ENCODE data around the gene PRSS21.

Gene PRSS21

DNA sequence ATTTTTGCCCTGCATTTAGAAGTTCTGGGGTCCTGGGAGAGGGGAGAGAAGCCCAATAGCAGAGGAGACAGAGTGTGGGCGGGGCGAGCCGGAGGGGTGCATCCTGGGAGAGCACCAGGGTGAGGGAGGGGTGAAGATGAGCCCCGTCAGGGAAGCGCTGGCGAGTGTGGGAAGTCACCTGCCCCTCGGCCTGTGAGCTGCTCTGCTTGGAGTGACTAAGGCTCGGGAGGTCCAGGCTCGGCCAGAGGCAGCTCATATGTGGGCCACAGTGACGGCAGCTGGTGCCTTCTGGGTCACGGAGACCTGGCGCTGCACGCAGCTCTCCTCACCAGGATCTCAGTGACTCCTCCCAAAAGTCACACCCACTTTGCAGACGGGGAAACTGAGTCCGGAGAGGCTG lies 14.2 kb downstream of the PRSS21 start:
- DNase-seq = no peak
- TF ChIP-seq, protein P1, sequence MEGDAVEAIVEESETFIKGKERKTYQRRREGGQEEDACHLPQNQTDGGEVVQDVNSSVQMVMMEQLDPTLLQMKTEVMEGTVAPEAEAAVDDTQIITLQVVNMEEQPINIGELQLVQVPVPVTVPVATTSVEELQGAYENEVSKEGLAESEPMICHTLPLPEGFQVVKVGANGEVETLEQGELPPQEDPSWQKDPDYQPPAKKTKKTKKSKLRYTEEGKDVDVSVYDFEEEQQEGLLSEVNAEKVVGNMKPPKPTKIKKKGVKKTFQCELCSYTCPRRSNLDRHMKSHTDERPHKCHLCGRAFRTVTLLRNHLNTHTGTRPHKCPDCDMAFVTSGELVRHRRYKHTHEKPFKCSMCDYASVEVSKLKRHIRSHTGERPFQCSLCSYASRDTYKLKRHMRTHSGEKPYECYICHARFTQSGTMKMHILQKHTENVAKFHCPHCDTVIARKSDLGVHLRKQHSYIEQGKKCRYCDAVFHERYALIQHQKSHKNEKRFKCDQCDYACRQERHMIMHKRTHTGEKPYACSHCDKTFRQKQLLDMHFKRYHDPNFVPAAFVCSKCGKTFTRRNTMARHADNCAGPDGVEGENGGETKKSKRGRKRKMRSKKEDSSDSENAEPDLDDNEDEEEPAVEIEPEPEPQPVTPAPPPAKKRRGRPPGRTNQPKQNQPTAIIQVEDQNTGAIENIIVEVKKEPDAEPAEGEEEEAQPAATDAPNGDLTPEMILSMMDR (IDR thresholded peaks at IDR 0.05; ENCODE audit: low read depth, low read length, missing control alignments) = no peak
- in situ Hi-C loops (cut with HindIII; ENCODE audit: low pct_ligation_motif_present, low sequenced_read_pairs) = no loop called here
- H3K4me3 ChIP-seq (ENCODE audit: low read depth, low read length) = no peak overlapping the region
- H3K36me3 ChIP-seq (replicated peaks) = no peaks in the 10 kb centered on the region
- no peaks in the 10 kb centered on the region for H3K27me3 ChIP-seq (replicated peaks)
- H3K27ac ChIP-seq = no peak overlapping the region

DNA sequence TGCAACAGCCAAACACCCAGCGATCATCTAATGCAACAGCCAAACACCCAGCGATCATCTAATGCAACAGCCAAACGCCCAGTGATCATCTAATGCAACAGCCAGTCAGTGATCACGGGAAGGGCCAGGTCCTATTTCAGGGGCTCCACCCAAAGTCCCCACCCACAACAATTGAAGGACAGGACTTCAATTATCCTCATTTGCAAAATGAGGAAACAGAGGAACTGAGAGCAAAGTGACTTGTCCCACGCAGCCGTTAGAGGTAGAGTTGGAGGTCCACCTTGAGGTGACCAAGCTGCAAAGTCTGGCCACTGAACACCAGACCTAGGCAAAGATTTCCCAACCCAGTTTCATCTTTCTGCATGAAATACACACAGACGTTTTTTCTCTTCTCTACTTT lies 16.7 kb downstream of the PRSS21 start:
- no peak overlapping the region for H3K27ac ChIP-seq
- no peak for DNase-seq
- TF ChIP-seq, protein P1 (IDR thresholded peaks at IDR 0.05; ENCODE audit: low read depth, low read length, missing control alignments) = no peak
- H3K27me3 ChIP-seq (replicated peaks) = no peaks in the 10 kb centered on the region
- no peak overlapping the region for H3K4me3 ChIP-seq (ENCODE audit: low read depth, low read length)
- in situ Hi-C loops (cut with HindIII; ENCODE audit: low pct_ligation_motif_present, low sequenced_read_pairs) = no loop called here
- no peaks in the 10 kb centered on the region for H3K36me3 ChIP-seq (replicated peaks)

DNA sequence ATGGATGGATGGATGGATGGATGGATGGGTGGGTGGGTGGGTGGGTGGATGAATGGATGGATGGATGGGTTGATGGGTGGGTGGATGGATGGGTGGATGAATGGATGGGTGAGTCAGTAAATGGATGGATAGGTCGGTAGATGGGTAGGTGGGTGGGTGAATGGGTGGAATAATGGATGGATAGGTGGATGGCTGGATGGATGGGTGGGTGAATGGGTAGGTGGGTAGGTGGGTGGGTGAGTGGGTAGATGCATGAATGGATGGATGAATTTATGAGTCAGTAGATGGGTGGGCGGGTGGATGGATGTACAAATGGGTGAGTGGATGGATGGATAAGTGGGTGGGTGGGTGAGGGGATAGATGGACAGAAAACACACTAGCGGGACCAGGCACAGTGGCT lies 17.9 kb downstream of the PRSS21 start:
- no peak for DNase-seq
- Histone ChIP-seq H3K4me3 (ENCODE audit: low read depth, low read length) (no peak overlapping the region), H3K27me3 (replicated peaks) (no peaks in the 10 kb centered on the region), H3K27ac (no peak overlapping the region), H3K36me3 (replicated peaks) (no peaks in the 10 kb centered on the region)
- in situ Hi-C loops (cut with HindIII; ENCODE audit: low pct_ligation_motif_present, low sequenced_read_pairs) = no loop called here
- TF ChIP-seq, protein P1 (IDR thresholded peaks at IDR 0.05; ENCODE audit: low read depth, low read length, missing control alignments) = no peak

DNA sequence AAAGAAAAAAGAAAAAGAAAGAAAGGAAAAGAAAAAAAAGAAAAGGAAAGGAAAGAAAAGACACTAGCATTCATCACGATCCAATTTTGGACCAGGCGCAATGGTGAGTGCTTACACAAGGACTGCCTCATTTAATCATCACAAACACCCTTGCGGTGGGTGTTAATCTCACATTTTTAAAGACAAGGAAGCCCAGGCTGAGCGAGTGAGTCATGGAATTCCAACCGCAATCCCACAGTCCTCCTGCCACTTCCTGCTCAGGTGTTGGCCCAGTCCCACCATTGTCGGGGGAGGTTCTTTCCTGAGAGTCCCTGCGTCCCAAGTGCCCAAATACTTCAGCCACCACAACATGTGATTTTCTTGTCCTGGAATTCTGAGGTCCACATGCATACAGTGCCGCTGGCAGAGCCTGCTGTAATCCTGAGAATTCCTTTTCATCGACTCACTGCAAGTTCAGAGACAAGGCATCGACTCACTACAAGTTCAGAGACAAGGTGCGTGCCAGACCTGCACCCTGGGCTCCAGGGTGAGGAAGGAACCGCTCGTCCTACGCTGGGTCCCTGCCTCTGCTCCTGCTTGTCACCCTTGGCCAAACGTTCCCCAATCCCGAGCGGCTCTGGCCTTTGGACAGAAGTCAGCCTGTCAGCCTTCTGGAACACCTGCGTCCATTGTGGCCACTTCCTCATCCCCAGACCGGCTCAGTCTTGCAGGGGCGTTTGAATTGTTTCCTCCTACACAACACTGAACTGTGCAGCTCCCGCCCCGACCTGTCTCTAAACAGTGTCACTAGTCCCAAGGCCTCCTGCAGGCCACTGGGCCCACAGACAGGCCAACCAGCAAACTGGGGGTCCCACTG lies 18.8 kb downstream of the PRSS21 start:
- no peaks in the 10 kb centered on the region for H3K27me3 ChIP-seq (replicated peaks)
- no peaks in the 10 kb centered on the region for H3K36me3 ChIP-seq (replicated peaks)
- peak overlapping the region; percentile 26 for H3K27ac ChIP-seq
- TF ChIP-seq, protein P1 (IDR thresholded peaks at IDR 0.05; ENCODE audit: low read depth, low read length, missing control alignments) = no peak
- peak; percentile 90 for DNase-seq
- H3K4me3 ChIP-seq (ENCODE audit: low read depth, low read length) = no peak overlapping the region
- in situ Hi-C loops (cut with HindIII; ENCODE audit: low pct_ligation_motif_present, low sequenced_read_pairs) = no loop called here

DNA sequence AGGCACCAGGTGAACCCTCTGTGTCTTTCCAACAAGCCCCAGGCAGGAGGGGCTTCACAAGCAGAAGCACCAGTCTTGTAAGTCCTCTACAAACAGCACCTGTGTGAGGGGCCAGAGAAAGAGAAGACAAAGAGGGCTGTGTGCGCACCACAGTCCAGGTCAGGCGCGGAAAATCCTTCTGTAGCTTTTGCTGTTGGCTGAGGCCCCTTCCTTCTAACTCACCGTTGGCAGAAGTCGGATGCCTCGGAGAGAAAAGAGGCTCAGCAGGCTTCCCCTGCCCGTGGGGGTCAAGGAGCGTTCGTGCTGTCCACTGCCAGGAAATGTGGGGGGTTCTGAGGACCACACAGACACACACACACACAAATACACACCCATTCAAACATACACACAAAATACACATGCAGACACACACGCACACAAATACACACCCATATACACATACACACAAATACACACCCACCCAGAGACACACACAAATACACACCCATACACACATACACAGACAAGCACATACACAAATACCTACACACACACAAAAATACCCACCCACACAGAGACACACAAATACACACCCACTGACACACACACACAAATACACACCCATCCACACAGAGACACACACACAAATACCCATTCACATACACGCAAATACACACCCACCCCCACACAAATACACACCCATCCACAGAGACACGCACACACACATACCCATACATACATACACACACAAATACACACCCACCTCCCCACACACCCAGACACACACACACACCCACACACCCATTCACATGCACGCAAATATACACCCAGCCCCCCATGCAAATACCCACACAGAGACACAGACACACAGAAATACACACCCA lies 19.8 kb downstream of the PRSS21 start:
- Histone ChIP-seq H3K36me3 (replicated peaks) (no peaks in the 10 kb centered on the region), H3K4me3 (ENCODE audit: low read depth, low read length) (no peak overlapping the region), H3K27ac (no peak overlapping the region), H3K27me3 (replicated peaks) (no peaks in the 10 kb centered on the region)
- TF ChIP-seq, protein P1 (IDR thresholded peaks at IDR 0.05; ENCODE audit: low read depth, low read length, missing control alignments) = no peak
- DNase-seq = no peak
- in situ Hi-C loops (cut with HindIII; ENCODE audit: low pct_ligation_motif_present, low sequenced_read_pairs) = no loop called here

All from brain microvascular endothelial cell (primary cell).